Fibroblast of peridontal ligament (primary cell): ENCODE results near the gene TENM4.
"Not testable (repeated sequence)": the region's sequence is repeated elsewhere in the genome, so short reads cannot be mapped to it uniquely, and the experiment has no call there.

Experiments used
- DNase-seq: peaks from one replicate; pipeline ENCODE4 v3.0.0-alpha.2; 2010; ENCODE audit errors: extremely low read depth

Gene TENM4

DNA sequence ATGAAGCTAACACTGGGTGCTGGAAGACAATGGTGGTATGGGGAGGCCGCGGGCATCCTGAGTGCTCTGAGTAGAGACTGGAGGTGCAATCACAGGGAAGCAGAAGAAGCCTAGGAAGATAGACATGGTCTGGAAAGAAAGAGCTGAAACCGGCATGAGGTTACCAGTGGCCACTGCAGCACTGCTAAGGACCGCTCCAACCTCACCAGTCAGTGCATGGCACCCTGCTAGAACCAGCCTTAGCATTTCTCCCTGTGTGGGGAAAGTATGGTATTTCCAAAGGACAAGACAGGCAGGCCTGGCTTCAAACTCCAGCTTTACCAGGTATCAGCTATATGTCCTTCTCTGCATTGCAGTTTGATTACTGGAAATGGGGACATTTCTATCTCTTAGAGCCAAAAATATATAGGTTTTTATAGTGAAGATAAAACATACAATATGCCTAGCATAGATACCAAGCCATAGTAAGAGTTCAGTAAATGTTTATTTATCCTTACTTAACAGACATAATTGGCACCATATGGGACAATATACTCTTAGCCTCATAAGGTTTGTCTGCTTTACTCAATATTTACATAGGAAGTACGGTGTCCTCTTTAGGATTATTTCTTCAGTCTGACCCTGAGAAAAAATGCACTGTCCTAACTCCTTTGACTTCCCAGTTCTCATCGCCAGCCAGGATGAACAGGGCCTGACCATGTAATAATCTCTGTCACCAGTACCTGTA is 231.1 kb downstream of the TENM4 start:
- DNase-seq: peak; percentile 32

DNA sequence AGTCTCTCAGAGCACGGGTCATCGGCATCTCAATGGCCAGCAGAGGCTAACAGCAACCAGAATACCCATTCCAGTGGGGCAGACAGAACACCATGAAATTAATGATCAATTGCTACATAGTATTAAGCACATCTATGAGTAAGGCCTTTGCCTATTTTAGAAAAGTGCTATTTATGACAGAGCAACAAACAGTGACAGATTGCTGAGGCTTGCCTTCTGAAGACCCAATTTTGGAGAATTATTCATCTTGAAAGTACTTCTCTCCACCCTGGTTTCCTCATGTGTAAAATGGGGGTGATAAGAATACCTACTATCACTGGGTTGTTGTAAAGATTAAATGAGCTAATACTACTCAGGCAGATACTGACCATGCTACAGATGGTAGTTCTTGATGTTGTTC is 232.7 kb downstream of the TENM4 start:
- no peak for DNase-seq

DNA sequence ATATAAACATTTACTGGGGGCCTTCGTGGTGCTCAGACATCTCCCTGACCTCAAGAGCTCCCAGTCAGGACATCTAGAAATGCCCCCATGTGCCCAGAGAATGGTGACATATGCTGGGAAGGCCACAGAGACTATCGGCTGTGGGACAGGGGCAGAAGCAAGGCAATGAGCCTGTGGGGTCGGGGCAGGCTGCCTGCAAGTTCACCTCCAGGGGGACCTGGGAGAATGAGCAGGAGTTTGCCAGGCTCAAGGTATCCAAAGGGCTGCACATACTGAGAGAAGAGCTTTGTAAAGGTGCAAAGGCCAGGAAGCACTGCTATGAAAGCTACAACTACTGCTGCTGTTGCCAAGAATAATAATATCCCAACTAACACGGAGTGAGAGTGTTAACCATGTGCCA is 233.9 kb downstream of the TENM4 start:
- DNase-seq: no peak

DNA sequence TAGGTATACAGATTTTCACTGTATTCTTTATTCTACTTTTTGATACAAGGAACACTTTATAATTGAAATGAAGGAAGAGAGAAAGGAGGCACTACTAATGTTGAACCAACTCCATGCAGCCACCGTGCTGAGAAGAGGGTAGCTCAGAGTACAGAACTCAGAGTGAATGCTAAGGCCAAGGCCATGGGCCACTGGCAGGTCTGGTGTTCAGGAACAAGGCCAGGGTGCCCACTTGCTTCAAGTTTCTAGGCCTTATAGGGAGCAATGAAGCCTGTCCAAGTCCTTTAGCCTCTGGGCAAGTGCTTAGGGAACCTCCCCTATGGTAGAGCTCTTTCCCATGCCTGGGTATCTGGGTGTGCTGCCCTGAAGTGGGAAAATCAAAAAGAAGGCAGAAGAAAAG is 235.0 kb downstream of the TENM4 start:
- no peak for DNase-seq

DNA sequence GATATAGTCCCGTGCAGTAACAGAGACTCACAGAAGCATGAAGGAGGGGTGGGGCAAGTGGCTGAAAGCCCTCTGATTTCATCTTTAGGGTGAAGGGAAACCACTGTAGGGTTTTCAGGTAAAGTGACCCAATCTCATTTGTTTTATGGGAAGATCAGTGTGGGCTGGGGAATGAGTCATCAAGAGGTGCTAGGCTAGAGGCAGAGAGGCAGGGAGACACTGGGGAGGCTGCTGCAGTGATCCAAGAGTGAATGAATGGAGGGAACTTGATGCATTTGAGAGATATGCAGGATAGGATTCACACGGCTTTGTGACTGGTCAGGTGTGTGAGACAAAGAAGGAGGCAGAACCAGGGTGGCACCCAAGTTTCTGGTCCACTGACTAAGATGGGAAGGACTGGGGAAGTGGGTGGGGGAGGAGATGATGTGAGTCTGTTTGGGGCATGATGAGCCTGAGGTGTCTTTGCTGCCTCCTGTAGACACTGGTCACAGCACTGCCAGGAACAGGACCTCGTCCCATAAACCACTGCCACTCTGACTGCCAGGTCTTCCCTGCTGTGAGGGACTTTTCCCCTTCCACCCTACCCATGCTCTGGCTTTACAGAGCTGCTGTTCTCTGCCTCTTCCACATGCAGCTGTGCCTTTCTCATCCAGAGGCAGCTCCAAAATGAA is 239.0 kb downstream of the TENM4 start:
- DNase-seq: no peak

DNA sequence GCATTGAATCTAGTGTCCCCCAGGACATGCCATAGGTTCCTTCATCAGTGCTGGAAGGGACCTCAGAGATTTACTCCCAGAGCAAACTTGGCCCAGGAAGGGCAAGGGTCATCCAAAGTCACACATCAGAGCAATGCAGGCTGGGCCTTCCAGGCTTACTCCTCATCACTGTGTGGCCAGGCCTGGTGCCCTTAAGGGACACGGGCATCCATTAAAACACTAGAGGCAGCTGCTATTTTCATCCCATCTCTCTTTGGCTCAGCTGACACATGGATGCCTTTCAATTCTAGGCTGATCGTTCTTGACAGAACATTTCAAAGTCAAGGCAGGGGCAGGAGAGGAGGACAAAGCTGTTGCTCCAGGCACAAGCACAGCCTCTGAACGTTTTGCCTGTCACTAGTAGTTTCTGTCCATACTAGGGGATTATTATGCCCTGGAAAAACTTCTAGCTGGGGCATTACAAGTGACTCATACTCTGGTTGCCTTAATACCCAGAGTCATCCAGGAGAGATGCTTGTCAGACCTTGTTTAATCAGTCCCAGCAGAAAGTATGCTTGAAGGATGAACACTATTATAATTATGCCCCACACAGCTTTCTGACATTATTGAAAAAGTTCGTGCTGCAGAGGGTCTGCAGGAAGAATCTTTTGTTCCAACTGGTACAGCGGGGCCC is 240.3 kb downstream of the TENM4 start:
- no peak for DNase-seq

DNA sequence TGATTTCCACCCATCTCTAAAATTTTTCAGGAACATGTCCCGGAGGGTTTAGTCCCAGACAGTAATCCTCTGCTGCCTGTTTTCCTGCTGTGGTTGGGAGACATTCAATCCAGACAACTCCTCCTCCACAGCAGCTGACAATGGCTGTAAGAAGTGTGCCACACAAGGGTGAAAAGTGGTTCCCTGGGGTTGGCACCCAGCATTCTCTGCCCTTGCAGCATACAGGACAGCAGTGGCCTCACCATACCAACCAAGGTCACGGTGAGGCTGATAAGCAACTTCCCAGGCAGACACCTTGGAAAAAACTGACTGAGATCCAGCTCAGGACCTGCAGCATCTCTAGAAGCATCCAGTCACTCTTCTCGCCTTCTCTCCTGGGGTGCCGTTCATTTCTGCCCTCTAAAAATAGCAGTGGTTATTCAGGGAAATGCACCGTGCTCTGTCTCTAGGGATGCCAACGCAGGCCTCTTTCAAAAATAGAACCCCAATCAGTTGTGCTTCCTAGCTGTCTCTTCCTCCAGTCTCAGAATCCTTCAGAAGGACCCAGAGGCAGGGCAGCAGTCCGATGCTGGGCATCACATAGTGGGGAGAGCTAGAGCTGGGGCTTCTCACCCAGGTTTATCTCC is 241.0 kb downstream of the TENM4 start:
- no peak for DNase-seq

DNA sequence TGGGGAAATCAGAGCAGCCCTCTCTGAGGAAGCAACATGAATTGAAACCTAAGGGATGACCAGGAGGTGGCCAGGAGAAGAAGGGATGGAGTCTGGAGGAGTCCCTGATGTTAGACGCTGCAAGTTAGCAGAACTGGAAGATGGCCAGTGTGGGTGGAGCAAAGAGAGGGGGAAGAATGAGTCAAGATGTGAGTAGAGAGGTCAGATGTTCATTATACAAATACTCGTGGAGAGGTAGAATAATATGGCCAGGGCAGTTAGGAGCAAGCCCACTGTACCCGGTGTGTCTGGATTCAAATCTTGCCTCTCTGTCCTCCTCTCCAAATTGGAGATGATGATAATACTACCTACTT is 242.0 kb downstream of the TENM4 start:
- DNase-seq: no peak

DNA sequence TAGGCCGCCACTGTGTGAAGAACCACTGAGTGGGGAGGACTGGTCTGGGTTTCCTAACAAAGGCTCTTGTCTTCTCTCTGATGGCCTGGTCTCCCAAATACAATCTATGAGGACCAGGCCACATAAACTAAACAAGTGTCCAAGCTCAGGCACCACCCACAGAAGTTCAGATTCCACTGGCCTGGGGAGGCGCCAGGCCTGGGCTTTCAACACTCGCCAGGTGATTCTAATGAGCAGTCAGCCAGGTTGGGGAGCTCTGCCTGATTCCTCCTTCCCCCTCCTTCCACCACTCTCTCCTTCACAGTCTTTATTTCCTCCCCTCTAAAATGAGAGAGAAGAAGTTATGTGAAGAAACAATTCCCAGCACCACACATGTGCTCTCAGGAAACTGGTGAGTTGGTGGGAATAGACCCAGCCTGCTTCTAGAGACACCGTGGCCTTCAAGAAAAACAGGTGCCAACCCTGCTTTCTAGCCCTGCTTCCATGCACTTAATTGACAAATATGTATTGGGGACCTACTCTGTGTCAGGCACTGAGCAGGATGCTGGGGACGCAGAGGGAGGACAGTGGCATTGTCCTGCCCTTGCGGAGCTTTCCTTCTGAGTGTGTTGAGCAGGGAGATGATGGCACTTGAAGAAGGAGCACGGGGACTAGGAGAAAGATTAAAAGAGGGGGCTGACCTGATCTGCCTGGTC is 242.5 kb downstream of the TENM4 start:
- DNase-seq: no peak

DNA sequence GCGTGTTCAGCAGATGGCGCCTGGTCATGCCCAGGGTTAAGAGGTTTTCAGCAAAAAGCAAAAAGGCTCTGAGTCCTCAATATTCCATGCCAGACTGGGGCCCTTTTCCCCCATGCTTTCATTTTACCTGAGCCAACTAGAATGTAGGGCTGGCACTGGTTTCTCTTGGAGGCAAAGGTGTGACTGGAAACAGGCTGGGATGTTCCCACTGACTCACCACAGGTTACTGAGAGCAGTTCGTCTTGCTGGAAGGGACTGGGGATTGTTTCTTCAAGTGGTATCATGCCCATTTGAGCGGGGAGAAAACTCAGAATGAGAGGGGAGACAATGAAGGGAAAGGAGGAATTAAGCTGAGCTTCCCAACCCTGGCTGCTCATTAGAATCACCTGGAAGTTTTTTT is 243.9 kb downstream of the TENM4 start:
- DNase-seq: no peak

DNA sequence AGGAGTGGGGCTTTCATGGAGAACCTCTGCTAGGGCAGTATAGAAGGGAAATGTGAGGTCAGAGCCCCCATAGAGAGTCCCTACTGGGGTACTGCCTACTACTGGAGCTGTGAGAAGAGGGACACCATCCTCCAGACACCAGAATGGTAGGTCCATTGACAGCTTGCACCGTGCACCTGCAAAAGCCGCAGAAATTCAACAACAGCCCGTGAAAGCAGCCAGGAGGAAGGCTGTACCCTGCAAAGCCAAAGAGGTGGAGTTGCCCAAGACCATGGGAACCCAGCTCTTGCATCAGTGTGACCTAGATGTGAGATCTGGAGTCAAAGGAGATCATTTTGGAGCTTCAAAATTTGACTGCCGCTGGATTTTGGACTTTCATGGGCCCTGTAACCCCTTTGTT is 245.6 kb downstream of the TENM4 start:
- no peak for DNase-seq

DNA sequence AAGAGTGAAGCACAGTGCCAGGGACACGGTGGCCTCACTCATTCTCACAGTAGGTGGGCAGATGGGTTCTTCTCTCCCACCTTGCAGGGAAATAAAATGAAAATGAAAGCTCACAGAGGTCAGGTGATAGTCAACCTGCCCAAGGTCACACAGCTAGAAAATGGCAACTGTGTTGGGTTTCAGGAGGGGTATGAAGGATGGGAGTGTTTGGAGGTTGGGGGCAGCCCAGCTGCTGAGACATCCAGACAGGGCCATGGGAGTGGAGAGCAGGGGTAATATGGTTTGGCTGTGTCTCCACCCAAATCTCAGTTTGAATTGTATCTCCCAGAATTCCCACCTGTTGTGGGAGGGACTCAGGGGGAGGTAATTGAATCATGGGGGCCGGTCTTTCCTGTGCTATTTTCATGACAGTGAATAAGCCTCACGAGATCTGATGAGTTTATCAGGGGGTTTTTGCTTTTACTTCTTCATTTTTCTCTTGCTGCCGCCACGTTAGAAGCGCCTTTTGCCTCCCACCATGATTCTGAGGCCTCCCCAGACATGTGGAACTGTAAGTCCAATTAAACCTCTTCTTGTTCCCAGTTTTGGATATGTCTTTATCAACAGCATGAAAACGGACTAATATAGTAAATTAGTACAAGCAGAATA is 247.0 kb downstream of the TENM4 start:
- no peak for DNase-seq

DNA sequence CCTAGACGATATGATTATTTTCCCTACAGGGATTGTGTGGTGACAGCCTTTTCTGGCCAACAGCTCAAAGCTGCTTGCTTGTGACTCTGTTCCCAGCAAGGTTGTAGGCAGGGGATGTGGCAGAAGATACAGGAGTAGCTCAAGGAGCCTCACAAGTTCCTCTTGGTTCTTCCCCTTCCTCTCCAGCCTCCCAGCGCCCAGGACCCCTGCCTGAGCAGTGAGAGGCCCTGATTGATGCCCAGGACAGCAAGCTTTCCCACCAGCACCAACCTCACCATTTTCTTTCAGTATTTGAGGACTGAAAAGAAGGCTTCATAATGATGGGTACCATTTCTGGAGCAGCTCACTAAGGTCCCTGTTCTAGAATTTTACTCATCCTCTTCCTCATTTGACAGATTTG is 248.0 kb downstream of the TENM4 start:
- DNase-seq: no peak

DNA sequence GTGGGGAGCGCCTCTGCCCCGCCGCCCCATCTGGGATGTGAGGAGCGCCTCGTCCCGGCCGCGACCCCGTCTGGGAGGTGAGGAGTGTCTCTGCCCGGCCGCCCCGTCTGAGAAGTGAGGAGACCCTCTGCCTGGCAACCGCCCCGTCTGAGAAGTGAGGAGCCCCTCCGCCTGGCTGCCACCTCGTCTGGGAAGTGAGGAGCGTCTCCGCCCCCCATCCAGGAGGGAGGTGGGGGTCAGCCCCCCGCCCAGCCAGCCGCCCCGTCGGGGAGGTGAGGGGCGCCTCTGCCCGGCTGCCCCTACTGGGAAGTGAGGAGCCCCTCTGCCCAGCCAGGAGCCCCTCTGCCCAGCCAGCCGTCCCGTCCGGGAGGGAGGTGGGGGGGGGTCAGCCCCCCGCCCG is 249.1 kb downstream of the TENM4 start:
- DNase-seq: not testable (repeated sequence)

DNA sequence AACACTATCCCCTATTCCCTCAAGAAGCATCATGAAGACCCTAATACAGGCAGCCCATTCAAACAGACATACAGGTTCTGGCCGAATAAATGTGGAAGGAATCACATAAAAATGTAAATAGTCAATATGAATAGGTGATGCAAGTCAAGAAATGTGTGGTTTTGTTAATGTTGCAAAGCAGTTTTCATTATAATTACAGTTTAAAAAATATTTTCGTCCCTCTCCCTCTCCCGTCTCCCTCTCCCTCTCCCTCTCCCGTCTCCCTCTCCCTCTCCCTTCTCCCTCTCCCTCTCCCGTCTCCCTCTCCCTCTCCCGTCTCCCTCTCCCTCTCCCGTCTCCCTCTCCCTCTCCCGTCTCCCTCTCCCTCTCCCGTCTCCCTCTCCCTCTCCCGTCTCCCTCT is 250.3 kb downstream of the TENM4 start:
- not testable (repeated sequence) for DNase-seq

DNA sequence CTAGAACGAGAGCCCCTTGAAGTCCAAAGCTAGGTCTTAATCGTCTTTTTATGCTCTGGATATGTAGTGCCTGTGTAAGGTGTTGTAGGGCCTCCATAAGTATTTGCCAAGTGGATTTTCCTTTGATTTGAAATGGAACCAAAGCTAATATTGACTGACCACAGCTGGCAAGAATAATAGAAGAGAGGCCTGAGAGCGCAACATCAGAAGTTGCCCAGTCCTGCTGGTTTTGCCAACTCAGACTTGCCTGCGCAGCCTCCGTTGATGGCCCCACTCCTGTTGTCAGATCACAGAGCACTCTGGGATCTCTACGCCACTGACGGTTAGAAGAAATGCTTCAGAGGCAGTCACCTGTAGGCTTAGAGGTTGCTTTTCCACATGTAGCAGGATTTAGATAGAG is 251.2 kb downstream of the TENM4 start:
- DNase-seq: no peak

DNA sequence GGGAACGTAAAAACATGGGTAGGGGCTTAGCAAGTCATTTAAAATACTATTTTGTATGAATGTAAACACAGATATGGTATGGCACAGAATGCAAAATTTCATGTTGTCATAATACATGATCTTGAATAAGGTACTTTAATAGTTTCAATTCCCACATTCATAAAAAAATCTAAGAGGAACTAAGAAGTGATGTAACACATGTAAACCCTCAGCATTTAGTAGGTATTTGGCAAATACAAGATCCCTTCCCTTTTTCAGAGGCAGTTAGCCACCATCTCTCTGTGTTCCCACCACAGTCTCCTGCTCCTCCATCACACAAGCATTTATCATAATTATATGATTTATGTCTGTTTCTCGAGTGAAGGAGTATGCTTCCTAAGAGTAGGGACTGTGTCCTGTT is 251.8 kb downstream of the TENM4 start:
- DNase-seq: no peak

DNA sequence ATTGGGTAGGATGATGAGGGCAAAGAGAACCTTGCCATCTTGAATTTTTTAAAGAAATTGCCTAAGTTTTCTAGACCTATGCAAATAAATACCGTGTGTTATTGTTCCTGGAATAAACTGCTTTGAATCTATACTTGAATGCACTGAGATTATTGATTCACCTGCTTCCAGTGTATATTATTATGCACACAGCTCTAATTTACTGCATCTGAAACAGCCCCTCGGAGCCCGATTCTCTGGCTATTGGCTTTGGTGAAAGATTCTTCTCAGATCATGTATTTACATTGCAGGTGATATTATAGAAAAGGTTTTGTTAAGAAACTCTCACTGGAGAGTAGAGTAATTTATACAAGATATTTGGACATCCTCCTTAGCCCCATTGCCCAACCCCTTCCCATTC is 254.2 kb downstream of the TENM4 start:
- DNase-seq: no peak

DNA sequence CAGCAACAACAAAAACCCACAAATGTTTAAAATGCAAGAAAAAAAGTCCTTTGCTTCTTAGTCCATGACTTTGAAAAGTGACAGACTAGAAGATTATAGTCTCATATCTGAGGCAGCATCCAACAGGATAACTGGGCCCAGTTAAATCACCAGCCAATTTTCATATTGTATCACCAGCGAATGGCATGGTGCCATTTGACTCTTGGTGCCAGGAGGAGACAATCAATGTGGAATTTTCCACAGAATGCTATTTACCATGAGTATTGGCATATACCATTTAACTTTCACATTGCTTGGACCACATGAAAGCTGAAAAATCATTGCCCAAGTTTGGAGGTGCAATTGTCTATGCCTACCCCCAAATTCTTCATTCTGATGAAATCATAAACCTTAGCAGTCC is 255.5 kb downstream of the TENM4 start:
- peak; percentile 67 for DNase-seq

DNA sequence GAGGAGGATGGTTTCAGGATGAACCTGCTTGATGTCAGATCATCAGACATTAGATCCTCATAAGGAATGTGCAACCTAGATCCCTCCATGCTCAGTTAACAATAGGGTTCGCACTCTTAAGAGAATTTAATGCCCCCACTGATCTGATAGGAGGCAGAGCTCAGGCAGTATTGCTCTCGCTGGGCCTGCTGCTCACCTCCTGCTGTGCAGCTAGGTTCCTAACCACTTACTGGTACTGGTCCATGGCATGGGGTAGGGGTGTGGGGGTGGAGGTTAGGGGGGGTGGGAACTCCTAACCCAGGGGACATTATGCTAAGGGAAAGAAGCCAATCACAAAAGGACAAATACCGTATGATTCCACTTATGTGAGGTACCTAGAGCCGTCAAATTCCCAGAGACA is 256.5 kb downstream of the TENM4 start:
- no peak for DNase-seq

DNA sequence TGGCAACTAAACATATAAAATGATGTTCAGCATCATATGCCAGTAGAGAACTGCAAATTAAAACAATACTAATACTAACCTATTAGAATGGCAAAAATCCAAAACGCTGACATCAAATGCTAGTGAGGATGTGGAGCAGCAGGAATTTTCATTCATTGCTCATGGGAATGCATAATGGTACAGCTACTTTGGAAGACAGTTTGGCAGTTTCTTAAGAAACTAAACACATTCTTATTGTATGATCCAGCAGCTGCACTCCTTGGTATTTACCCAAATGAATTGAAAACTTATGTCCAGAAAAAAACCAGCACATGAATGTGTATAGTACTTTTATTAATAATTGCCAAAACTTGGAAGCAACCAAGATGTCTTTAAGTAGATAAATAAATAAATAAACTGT is 258.0 kb downstream of the TENM4 start:
- peak; percentile 96 for DNase-seq

DNA sequence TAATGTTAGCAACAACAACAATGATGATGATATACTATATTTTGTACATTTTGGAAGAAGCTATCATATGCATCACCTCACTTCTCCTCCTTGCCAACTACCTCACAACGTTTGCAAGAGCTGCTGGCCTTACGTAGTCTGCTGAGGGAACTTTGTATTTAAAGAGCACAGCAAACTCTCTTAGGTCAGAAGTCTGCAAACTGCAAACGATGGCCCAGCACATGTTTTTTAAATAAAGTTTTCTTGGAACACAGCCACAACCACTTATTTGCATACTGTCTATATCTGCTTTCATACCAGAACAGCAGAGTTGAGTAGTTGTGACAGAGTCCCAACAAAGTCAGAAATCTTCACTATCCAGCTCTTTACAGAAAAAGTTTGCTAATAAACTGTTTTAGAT is 261.7 kb downstream of the TENM4 start:
- DNase-seq: peak; percentile 49
